Nephron (organoid): ENCODE data around the gene ZNF724.

Source experiments
- H3K27ac Mint-ChIP-seq, 3 experiments: 2 replicates each; pipeline ENCODE4 v1.8.0; 2020; ENCODE audit warnings: mixed read lengths in 3 of 3, mild to moderate bottlenecking in 2 of 3, moderate library complexity in 1 of 3
- H3K27me3 Mint-ChIP-seq: 2 replicates; pipeline ENCODE4 v1.8.0; 2021; ENCODE audit warnings: low read depth, mild to moderate bottlenecking, moderate library complexity, mixed read lengths
- H3K36me3 Mint-ChIP-seq: 2 replicates; pipeline ENCODE4 v1.8.0; 2020; ENCODE audit warnings: low read depth, mixed read lengths
- H3K4me1 Mint-ChIP-seq: 2 replicates; pipeline ENCODE4 v1.8.0; 2020; ENCODE audit warnings: mixed read lengths
- H3K4me3 Mint-ChIP-seq, 3 experiments: 2 replicates each; pipeline ENCODE4 v1.8.0; 2020; ENCODE audit warnings: mild to moderate bottlenecking in 3 of 3, mixed read lengths in 3 of 3, moderate library complexity in 2 of 3
- H3K9me3 Mint-ChIP-seq: 2 replicates; pipeline ENCODE4 v1.8.0; 2020; ENCODE audit warnings: mixed read lengths
- CTCF ChIP-seq, 3 experiments: fragments of 200-600 bp; sonication (generic); IDR thresholded peaks; one replicate each; pipeline ENCODE4 v1.5.0; 2021; ENCODE audit warnings: antibody characterized with exemption in 3 of 3; ENCODE audit not compliant: unreplicated experiment in 3 of 3

Gene ZNF724

GRCh38 chr19:23263396-23263795 lies 13.2 kb upstream of the ZNF724 start:
- Mint-ChIP-seq H3K4me3 (no peak overlapping the region), H3K9me3 (no peaks in the 10 kb centered on the region), H3K27me3 (no peaks in the 10 kb centered on the region), H3K36me3 (peaks cover 72% of the 10 kb centered on the region), H3K4me1 (no peaks in the 10 kb centered on the region), H3K27ac (no peak overlapping the region)
- no peak for TF ChIP-seq CTCF (IDR thresholded peaks at IDR 0.05; ENCODE audit: unreplicated experiment in 3 of 3)

- no peak overlapping the region for H3K4me3 Mint-ChIP-seq
- H3K4me1 Mint-ChIP-seq: no peaks in the 10 kb centered on the region
- H3K36me3 Mint-ChIP-seq: peaks cover 72% of the 10 kb centered on the region
- no peak for TF ChIP-seq CTCF (IDR thresholded peaks at IDR 0.05; ENCODE audit: unreplicated experiment in 3 of 3)
- H3K9me3 Mint-ChIP-seq: no peaks in the 10 kb centered on the region
- no peaks in the 10 kb centered on the region for H3K27me3 Mint-ChIP-seq
- H3K27ac Mint-ChIP-seq: no peak overlapping the region
Measured at GRCh38 chr19:23262920-23263319, 12.7 kb upstream of the ZNF724 start.

GRCh38 chr19:23261496-23262020 lies 11.4 kb upstream of the ZNF724 start:
- Mint-ChIP-seq H3K4me3 (no peak overlapping the region), H3K9me3 (no peaks in the 10 kb centered on the region), H3K27me3 (no peaks in the 10 kb centered on the region), H3K36me3 (peaks cover 68% of the 10 kb centered on the region), H3K27ac (no peak overlapping the region), H3K4me1 (no peaks in the 10 kb centered on the region)
- TF ChIP-seq CTCF (IDR thresholded peaks at IDR 0.05; ENCODE audit: unreplicated experiment in 3 of 3): no peak

GRCh38 chr19:23260956-23261355 lies 10.8 kb upstream of the ZNF724 start:
- Mint-ChIP-seq H3K4me1 (no peaks in the 10 kb centered on the region), H3K36me3 (peaks cover 64% of the 10 kb centered on the region), H3K27ac (no peak overlapping the region), H3K4me3 (no peak overlapping the region), H3K9me3 (no peaks in the 10 kb centered on the region), H3K27me3 (no peaks in the 10 kb centered on the region)
- TF ChIP-seq CTCF (IDR thresholded peaks at IDR 0.05; ENCODE audit: unreplicated experiment in 3 of 3): no peak

- Mint-ChIP-seq H3K27ac (no peak overlapping the region), H3K27me3 (no peaks in the 10 kb centered on the region), H3K9me3 (no peaks in the 10 kb centered on the region), H3K4me3 (no peak overlapping the region), H3K4me1 (no peaks in the 10 kb centered on the region), H3K36me3 (peaks cover 64% of the 10 kb centered on the region)
- no peak for TF ChIP-seq CTCF (IDR thresholded peaks at IDR 0.05; ENCODE audit: unreplicated experiment in 3 of 3)
Measured at GRCh38 chr19:23259961-23260360, 9.8 kb upstream of the ZNF724 start.

- no peak for TF ChIP-seq CTCF (IDR thresholded peaks at IDR 0.05; ENCODE audit: unreplicated experiment in 3 of 3)
- H3K27me3 Mint-ChIP-seq: no peaks in the 10 kb centered on the region
- peaks cover 31% of the 10 kb centered on the region for H3K36me3 Mint-ChIP-seq
- H3K27ac Mint-ChIP-seq: no peak overlapping the region
- no peaks in the 10 kb centered on the region for H3K4me1 Mint-ChIP-seq
- H3K9me3 Mint-ChIP-seq: no peaks in the 10 kb centered on the region
- H3K4me3 Mint-ChIP-seq: no peak overlapping the region
Measured at GRCh38 chr19:23255700-23256099, 5.5 kb upstream of the ZNF724 start.
